GM21723 (cell line): Measurements from ENCODE around the gene CLCA1.

ENCODE experiments used
- ATAC-seq: cut with Tn5 transposase; IDR thresholded peaks from one replicate; pipeline ENCODE4 v1.9.1; 2021; ENCODE audit warnings: mild to moderate bottlenecking, moderate library complexity; ENCODE audit not compliant: unreplicated experiment

CLCA1 gene, protein sequence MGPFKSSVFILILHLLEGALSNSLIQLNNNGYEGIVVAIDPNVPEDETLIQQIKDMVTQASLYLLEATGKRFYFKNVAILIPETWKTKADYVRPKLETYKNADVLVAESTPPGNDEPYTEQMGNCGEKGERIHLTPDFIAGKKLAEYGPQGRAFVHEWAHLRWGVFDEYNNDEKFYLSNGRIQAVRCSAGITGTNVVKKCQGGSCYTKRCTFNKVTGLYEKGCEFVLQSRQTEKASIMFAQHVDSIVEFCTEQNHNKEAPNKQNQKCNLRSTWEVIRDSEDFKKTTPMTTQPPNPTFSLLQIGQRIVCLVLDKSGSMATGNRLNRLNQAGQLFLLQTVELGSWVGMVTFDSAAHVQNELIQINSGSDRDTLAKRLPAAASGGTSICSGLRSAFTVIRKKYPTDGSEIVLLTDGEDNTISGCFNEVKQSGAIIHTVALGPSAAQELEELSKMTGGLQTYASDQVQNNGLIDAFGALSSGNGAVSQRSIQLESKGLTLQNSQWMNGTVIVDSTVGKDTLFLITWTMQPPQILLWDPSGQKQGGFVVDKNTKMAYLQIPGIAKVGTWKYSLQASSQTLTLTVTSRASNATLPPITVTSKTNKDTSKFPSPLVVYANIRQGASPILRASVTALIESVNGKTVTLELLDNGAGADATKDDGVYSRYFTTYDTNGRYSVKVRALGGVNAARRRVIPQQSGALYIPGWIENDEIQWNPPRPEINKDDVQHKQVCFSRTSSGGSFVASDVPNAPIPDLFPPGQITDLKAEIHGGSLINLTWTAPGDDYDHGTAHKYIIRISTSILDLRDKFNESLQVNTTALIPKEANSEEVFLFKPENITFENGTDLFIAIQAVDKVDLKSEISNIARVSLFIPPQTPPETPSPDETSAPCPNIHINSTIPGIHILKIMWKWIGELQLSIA

DNA sequence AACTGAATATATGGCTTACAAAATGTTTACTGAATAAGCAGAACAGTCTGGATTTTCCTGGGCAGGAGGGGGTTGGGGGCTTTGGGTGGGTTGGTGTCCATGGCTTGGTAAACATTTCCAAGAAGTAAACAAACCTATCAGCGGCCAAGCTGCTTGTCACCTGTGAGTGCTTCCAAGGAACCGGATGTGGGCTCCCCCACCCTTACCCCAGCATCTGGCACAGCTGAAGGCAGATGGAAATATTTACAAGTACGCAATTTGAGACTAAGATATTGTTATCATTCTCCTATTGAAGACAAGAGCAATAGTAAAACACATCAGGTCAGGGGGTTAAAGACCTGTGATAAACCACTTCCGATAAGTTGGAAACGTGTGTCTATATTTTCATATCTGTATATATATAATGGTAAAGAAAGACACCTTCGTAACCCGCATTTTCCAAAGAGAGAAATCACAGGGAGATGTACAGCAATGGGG lies at the start of gene CLCA1:
CLCA1 (plus strand) TSS at position 427 of the 477 bp plus-strand sequence; CDS start at position 472, 45 bp downstream.
- no peak for ATAC-seq

DNA sequence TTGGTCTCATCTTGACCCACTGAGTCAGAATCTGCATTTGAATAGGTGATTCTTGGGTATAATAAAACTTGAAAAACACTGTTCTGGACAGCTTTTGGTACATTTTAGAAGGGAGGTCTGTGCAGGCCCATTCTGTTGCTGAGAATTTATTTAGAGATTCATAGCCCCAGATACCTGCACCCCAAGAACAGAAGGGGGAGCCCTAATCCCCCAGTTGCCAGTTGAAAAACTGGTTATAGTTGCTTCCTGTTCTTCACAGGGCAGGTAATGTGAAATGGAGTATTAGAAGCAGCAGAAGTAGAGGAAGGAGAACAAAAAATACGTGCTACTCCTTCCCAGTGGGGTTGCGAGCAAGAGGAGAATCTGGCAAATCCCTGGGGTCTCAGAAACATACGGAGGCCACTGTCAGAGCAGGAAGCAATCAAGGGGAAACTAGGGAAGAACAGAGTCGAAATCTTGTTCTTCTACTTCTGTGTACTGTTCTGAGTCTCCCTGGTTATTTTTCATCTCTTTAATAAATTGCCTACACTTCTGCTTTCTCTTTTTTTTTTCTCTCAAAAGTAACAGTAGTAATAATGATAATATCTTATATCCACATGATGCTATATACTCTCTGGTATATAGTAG lies 49.3 kb upstream of the CLCA1 start:
- ATAC-seq, result peak; percentile 93

- no peak for ATAC-seq
These were observed 47.0 kb upstream of the CLCA1 start for GRCh38 chr1:86421601-86422280.

GRCh38 chr1:86423473-86423872 lies 45.3 kb upstream of the CLCA1 start:
- ATAC-seq, result no peak

DNA sequence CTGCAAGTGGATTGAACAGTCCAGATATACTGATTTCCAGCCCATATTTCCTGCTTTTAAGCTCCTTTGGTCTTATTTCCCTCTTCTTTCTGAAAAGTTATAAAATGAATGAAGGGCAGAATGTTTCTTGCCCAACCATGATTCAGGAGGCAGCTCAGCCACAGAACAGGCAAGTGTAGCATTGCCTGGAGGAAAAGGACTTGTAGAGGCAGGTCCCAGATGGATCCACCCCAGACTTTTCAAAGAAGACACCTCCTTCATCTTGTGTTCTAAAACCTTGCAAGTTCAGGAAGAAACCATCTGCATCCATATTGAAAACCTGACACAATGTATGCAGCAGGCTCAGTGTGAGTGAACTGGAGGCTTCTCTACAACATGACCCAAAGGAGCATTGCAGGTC lies 44.9 kb upstream of the CLCA1 start, which contains the start of gene CLCA2:
CLCA2 (plus strand) TSS at position 299 of the 400 bp plus-strand sequence; CDS start at position 376, 77 bp downstream.
- ATAC-seq, result no peak

- ATAC-seq, result no peak
These were observed 39.5 kb upstream of the CLCA1 start for GRCh38 chr1:86429122-86429725.

- ATAC-seq, result no peak
These were observed 38.9 kb upstream of the CLCA1 start for GRCh38 chr1:86429835-86430234.

- ATAC-seq, result no peak
These were observed 38.4 kb upstream of the CLCA1 start for GRCh38 chr1:86430376-86430775.

DNA sequence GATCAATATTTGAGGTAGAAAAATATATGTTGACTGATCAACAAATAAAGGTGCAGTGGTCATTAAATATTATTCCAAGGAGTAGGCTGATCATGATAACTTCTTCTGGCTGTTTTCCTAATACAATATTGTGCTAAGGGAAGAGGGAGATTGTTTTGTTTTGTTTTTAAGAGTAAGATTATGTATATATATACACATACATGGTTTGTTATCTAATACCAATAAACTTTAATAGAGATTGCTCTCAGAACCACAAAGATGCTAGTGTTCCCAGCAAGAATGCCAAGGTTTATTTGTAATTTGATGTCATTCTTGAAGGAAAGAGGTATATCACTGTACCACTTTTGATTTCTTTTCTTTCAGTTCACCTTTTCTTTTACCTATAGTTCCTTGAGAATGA lies 34.7 kb upstream of the CLCA1 start:
- no peak for ATAC-seq

DNA sequence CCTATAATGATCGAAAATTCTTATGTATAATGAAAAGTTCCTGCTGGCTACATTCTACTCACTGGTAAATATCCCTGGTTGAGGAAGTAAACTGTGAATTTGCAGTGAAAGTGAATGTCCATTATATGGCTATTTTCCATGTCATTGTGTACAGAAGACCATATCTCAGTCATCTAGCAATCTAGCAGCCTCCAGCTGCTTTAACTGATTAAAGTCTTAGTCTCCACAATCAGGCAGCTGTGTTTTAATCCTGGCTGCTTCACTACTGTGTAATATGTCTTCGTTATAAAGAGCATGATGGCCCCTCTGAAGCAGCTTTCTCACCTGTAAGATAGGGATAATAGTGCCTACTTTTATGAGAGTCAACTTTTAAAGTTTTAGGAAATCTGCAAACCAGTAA lies 33.4 kb upstream of the CLCA1 start:
- no peak for ATAC-seq

DNA sequence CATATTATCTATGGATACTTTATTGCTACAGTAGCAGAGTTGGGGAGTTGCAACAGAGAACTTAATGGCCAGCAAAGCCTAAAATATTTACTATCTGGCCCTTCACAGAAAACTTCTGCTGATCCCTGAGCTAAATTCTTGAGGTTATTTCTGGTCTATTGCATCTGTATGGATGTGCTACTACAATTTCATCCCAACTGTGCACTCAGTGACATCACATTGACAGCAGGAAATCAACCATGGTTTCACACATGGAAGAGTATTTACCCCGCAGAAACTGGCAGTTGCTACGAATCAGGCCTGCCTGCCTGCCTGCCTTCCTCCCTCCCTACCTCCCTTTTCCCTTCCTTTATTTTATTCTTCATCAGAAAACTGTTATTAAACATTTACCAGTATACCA lies 32.7 kb upstream of the CLCA1 start:
- no peak for ATAC-seq

DNA sequence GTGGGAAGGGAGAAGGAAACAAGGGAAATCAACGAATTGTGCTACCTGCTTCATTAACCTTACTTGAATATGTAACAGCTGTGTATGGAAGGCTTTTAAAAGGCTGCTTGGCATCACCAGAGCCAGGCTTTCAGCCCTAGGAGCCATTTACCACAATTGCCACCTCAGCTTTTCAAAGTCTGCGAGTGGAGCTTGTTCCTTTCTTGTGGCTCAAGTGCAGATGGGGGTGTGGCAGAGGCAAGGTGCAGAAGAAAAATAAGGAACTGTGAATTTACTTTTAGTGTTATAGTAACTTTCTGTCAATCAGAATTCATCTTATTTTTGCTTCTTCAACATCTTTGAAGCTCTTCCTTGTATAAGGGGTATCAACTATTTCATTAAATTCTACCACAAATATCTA lies 27.1 kb upstream of the CLCA1 start:
- ATAC-seq, result no peak

- no peak for ATAC-seq
These were observed 26.7 kb upstream of the CLCA1 start for GRCh38 chr1:86441997-86442396.

DNA sequence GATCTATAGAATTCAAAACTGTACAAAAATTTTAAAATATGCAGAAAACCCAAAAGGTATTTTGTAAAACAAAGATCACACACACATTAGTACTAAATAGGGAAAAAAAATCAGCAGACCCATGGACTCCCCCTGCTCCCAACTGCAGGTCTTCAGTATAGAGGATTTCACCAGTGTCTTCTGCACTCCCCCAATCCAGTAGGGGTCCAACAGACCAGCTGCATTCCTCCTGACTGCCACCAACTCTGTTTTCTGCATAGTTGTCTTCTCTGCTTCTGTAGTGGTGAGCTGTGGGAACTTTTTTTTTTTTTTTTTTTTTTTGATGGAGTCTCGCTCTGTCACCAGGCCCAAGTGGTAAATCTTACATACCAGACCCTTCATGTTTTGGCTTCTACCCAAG lies 22.8 kb upstream of the CLCA1 start:
- ATAC-seq, result no peak

DNA sequence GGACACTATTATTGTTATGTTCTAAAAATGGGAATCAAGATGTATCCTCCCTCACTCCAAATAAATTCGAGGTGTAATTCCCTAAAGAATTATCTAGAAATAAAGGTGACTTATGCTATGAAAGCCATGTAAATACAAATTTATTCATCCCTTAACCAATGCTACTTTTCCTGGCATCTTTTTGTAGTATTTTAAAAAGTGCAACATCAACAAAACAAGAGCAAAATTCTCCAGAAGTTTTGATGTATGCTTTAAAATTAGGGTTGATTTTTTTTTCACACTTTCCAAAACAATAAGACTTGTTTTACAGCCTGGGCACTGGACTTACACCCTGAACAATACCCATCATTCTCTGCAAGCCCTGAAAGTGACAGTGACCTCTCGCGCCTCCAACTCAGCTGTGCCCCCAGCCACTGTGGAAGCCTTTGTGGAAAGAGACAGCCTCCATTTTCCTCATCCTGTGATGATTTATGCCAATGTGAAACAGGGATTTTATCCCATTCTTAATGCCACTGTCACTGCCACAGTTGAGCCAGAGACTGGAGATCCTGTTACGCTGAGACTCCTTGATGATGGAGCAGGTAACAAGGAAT lies 21.4 kb upstream of the CLCA1 start:
- no peak for ATAC-seq

- ATAC-seq, result no peak
These were observed 20.1 kb upstream of the CLCA1 start for GRCh38 chr1:86448670-86449069.

DNA sequence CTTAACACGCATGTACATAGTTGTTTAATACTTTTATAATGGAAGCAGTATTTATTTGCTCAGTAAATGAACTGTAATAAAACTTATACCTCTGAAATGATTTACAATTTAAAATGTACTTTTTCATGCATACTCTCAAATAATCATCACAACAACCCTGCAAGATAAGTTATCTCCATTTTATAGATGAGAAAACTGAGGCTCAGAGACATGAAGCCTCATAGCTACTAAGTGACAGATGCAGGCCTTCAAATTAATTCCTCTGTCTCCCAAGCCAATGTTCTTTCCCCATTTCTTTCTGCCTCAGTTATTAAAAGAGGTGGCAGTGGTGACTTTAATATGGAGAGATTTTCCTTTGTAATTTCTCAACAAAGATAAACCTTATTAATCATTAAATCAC lies 19.6 kb upstream of the CLCA1 start:
- no peak for ATAC-seq

DNA sequence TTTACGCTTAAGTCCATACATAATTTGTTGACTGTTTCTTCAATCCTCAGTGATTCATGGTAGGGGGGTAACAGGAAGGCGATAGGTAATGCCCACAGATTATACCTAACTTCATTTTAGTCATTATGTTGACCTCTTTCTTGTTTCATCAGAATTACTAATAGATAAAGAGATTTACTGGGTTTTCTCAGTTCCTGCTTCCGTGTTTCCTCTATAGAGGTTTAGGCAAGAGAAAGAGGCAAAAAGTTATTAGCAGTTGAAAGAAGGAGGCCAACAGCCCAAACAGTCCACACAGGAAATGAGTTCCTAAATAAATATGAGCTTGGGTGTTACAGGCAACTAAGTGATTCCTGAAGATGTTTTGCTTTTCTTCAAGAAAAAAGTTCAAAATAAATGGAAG lies 17.9 kb upstream of the CLCA1 start:
- no peak for ATAC-seq

DNA sequence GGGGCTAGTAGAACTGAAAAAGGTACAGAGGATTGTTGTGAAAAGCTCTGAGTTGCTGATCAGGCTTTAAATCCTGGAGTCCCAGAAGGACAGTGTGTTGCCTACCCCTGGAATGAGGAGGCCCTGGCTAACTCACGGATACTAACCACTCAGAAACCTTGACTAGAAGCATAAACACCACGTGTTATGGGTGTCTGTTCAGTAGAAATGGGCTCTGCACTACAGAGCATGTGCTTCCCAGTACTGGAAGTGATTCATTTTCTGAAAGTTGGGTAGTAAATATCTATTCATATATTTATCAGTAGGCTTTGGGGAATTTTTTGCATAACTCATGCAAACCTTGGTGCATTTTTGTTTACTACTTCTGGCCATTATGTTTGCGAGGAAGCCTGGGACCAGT lies 15.1 kb upstream of the CLCA1 start:
- no peak for ATAC-seq

DNA sequence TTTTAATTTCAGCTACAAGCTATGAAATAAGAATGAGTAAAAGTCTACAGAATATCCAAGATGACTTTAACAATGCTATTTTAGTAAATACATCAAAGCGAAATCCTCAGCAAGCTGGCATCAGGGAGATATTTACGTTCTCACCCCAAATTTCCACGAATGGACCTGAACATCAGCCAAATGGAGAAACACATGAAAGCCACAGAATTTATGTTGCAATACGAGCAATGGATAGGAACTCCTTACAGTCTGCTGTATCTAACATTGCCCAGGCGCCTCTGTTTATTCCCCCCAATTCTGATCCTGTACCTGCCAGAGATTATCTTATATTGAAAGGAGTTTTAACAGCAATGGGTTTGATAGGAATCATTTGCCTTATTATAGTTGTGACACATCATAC lies 13.7 kb upstream of the CLCA1 start:
- ATAC-seq, result no peak
